ENCODE results near the gene RTN4.

DNA sequence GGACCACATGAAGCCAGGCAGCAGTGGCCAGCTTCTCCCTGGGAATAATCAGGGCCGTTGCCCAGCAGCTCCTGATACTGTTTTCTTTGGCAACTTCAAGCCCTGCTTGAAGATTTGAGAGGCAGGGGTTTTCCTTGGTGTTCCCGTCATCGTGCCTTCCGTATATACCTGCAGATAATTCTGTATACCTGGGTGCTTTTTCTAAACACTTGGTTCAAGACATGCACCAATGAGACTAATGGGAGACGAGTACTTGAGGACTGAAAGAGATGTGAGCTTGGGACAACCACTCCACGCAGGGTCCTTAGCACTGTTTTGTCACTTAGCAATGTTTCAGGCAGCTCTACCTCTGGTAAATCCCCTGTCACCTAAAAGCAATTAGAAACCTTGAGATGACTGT, 118.8 kb downstream of the RTN4 start:
- TF ChIP-seq POLR2A (IDR thresholded peaks at IDR 0.05; ENCODE audit: low read depth, low read length) (no peak), POLR2AphosphoS5 (IDR thresholded peaks at IDR 0.05; ENCODE audit: low read depth, low read length) (no peak), SPI1 (IDR thresholded peaks at IDR 0.05; ENCODE audit: low read depth, low read length) (no peak)

Measured in GM12891 (cell line).